Measurements from ENCODE around the gene LRP1.
"Not testable (repeated sequence)": the region's sequence is repeated elsewhere in the genome, so short reads cannot be mapped to it uniquely, and the experiment has no call there.

LRP1 gene

DNA sequence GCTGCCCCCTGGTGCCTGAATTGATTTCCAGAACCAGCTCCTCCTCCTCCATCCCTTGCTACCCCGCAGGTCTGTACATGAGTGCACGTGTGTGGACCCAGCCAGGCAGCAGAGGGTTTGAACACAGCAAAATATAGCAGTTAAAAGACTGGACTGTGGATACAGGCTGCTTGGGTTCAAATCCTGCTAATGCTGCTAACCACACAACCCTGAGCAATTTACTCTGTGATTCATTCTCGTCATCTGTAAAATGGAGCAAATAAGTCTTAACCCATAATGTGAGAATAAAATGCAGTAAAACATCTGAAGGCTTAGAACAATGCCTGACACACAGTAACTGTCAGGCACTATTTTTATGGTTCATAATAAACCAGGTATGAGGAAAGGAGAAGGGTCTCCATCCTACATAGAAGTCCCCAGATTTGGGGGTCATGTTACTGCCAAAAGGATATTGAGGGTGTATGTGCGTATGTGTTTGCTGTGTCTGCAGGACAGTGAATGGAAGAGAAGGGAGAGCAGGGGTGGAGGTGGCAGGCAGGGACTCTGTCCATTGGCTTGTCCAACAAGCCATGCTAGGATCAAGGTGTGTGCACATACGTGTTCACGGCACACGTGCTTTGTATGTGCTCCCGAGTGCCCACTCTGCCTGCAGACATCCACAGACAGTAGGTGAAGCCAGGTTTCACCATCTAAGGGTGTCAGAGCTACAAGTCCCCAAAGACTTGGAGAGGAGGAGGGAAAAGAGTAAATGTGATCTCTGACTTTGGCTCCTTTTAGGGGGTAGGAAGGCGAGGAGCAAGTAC, 15.6 kb upstream of the LRP1 start:
- DNase-seq (ENCODE audit: low spot score) = no peak

DNA sequence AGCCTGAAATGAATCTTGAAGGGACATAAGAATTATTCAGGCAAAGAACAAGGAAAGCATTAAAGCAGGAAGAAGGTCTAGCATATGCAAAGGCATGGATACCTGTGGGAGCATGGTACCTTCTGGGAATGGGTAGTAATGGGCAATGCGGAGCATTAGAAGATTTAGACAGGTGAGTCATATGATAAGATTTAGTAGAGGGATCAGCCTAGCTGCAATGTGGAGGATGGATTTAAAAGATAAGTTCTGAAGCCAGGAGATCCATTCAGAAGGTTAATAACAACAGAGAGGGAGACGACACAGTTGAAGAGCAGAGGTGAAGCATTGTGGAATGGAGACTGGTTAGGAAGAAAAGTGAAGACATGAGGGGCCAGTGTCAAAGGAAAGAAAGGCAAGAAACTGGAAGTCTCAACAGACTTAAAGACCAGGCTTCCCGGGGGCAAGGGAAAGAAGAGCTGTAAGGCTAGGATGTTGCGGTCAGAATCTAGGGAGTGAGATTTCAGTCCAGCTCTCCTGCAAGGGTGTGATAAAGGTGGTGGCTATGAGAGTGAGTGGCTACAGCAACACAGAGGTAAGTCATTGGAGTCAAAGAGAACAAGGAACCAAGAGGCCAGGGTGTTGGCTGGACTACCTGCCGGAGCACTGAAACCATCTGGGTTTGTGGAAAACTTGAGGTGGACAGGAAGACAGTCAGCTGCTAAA, 11.6 kb upstream of the LRP1 start:
- no peak for DNase-seq (ENCODE audit: low spot score)

DNA sequence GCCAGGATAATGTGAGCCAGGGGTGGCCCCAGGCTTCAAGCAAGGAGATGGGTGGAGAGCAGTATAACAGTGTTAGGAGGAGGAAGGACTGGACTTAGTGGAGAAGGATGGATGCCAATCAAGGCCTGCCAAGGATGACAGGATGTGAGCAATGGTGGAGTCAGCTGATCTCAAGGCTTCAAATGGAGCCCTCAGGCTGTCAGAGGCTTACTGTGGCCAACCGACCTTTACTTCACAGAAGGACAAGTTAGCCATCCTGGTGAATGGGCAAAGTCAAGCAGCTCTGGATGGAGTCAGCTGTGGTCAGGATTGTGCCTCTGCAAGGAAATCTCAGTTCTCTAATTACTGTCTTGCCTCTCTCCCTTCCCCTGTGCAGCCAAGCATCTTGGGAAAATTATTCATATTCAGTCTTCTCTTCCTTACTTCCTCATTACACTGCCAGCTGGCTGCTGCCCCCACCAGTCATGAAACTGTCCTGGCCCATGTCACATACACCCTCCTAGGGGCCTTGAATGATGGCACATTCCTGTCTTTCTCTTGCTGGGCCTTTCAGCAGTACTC, 9.5 kb upstream of the LRP1 start:
- no peak for DNase-seq (ENCODE audit: low spot score)

DNA sequence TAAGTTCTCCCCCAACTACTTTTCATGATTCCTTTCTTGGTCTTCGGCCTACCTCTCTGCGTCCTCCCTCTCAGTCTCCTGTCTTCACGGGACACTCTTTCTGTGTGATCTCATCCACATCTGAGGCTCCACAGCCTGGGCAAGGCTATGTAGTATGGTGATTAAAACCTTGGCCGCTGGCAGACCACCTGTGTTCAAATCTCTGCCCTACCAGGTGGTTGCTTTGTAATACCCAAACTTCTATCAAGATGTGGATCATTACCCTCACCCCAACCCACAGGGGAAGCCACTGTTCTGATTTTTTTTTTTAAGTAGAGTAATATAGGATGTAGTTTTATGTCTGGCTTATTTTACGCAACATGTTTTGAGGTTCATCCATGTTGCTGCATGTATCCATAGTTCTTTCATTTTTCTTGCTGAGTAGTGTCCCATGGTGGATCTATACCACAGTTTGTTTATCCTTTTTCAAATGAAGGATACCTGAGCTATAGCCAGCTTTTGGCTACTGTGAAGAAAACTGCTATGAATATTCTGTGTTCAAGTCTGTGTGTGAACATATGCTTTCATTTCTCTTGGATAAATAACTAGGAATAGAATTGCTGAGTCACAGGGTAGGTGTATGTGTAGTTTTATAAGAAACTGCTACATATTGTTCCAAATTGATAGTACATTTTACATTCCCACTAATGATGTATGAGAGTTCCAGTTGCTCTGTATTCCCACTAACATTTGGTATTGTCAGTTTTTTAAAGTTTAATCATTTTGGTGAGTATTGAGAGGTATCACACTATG, 8.8 kb upstream of the LRP1 start:
- DNase-seq (ENCODE audit: low spot score) = no peak

DNA sequence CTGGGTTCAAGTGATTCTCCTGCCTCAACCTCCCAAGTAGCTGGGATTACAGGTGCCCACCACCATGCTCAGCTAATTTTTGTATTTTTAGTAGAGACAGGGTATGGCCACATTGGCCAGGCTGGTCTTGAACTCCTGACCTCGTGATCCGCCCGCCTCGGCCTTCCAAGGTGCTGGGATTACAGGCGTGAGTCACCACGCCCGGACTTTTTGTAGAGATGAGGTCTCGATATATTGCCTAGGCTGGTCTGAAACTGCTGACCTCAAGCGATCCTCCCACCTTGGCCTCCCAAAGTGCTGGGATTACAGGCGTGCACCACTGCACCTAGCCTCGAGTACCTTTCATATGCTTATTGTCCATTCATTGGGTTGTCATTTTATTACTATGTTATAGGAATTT, 7.6 kb upstream of the LRP1 start:
- DNase-seq (ENCODE audit: low spot score) = not testable (repeated sequence)

DNA sequence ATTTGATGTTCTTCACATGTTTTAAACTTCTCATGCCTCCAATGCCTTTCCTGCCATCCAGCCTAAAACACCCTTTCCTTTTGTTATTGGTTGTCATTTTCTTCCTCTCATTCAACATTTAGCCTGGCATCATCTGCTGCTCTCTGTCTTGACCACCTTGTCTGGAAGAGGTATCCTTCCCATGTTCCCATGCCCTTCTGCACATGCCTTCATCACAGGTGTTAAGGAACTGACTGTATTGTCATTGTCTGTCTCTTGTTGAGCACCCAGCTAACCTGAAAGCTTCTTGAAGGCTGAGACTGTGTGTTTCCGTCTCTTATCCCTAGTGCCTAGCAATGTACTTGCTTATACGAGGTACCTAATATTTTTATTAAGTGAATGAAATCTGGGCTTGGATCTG, 4.5 kb upstream of the LRP1 start:
- no peak for DNase-seq (ENCODE audit: low spot score)

DNA sequence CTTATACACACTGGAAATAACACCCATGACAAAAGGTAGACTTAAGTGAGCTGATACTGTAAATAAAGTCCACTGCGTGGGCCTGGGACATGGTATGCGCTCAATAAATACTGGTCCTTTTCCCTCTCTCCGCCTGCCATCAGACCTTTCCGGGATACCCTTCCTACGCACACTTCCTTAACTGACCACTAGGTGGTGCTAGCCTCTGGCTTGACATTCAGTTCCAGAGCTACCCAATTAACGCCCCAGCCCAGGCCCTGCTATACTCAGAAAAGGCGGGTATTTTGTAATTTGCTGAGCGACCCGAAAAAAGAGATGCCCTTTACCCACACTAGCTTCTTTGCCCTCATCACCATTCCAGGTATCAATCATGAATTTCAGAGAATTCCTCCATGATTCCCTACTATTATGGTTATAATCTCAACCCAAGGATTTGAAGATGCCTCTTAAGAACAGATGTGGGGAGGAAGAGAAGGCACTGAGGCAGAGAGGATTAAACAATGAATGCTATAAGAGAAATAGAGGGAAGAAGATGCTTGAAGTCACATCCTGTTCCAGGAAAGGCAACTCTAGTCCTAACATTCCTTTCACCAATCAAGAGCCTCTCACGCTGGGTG, 3.9 kb upstream of the LRP1 start:
- DNase-seq (ENCODE audit: low spot score) = peak; percentile 64

DNA sequence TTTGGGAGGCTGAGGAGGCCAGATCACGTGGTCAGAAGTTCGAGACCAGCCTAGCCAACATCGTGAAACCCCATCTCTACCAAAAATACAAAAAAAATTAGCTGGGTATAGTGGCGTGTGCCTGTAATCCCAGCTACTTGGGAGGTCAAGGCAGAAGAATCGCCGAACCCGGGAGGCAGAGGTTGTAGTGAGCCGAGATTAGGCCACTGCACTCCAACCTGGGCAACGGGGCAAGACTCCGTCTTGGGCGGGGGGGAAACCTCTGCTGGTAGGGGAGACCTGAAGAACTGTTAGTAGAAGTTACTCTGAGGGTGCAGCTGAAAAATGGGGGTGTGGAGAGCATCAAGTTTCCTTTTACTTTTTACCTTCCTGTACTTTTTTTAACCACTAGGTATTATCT, 2.2 kb upstream of the LRP1 start:
- DNase-seq (ENCODE audit: low spot score) = no peak

DNA sequence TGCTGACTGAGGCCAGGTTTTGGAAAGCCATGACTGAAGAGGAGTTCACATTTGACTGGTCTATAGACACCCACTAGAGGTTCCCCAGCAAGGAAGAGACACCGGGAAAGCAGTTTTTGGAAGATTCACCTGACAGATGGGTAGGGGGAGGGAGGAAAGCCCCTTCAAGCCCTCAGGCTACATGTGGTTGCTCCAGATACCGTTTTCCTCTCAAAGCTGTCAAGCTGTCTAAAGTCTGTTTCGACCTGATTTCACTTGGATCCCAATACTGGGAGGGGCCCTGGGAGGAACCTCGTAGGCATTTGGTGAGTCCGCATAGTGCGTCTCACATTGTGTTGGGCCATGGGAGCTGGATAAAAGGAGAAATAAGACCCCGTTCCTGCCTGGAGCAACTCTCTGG, 1.7 kb upstream of the LRP1 start:
- DNase-seq (ENCODE audit: low spot score) = no peak

DNA sequence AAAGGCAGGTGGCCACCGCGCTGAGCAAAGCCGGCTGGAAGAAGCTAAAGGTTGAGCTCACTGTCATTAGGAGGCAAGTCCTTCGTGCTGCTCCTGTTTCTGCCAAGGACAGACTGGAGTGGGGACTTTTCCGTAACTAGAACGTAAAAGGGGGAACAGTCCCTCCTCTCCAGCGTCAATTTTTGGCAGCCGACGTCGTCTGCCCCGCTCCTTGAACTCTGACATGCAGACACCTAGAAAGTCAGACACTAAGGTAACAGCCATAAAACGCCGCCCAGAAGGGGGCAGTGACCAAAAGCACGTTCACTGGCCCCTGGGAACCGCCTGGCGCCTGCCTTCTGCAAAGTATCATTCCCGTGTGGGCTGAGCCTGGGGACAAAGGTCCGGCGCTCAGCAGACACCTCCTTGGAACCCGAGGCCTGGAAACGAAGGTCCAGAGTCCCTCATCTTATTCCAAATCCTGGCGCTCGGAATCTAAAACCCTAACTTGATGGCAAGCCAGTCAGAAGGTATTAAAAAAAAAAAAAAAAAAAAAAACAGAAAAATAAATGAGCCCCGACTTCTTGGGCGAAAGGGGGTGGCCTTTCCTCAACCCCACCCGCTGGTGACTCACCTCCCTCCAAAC, 1.1 kb upstream of the LRP1 start:
- no peak for DNase-seq (ENCODE audit: low spot score)

DNA sequence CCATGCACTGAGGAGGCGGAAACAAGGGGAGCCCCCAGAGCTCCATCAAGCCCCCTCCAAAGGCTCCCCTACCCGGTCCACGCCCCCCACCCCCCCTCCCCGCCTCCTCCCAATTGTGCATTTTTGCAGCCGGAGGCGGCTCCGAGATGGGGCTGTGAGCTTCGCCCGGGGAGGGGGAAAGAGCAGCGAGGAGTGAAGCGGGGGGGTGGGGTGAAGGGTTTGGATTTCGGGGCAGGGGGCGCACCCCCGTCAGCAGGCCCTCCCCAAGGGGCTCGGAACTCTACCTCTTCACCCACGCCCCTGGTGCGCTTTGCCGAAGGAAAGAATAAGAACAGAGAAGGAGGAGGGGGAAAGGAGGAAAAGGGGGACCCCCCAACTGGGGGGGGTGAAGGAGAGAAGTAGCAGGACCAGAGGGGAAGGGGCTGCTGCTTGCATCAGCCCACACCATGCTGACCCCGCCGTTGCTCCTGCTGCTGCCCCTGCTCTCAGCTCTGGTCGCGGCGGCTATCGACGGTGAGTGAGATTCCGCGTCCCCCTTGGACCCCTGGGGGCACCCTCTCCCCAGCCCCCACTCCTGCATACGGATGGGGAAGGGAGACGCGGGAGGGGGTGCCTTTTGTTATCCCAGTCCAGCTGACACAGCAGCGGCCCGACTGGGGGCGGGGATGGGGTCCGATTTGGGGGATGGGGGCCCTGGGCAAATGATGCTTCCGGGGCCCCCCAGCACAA, 400 bp downstream of the LRP1 start:
- DNase-seq (ENCODE audit: low spot score) = no peak

DNA sequence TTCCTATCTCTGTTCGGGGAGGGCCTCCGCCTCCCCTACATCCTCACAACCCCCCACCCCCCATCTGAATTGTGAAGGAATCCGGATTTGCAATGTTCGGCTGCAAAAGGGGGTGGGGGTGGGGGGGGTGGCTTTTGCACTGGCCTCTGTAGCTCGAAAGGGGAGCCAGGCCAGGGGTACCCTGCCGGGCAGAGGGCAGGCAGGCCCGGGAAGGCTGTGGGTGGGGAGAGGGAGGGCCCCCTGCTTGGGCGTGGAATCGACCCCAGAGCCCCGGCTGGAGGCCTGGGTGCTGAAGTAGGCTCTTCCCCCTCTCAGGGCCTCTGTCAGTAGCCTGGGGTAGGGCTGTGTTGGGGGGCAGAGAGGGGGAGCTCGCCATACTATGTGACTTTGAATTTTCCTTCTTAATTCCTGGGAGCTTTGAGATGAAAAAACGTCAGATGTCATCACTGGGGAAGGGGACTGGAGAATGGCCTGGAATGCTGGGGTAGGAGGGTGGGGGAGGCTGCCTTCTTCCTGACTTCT, 1.1 kb downstream of the LRP1 start:
- DNase-seq (ENCODE audit: low spot score) = no peak

DNA sequence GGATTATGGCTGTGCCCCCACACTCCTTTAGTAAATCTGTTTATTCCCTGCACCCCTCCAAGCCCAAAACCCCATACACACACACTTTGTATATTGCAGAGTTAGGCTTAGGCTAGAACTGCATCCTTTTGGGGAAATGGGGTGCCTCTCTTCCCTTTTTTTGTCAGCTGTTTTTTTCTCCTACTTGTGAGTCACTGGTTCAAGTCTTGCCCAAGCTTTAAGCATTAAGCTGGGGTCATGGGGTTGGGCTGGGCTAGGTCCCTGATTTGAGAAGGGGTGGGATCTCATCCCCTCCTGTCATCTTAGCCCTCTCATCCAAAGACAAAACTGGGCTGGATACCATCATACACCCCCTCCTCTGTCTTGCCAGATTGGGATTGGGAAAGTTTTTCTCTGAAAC, 1.6 kb downstream of the LRP1 start:
- no peak for DNase-seq (ENCODE audit: low spot score)

DNA sequence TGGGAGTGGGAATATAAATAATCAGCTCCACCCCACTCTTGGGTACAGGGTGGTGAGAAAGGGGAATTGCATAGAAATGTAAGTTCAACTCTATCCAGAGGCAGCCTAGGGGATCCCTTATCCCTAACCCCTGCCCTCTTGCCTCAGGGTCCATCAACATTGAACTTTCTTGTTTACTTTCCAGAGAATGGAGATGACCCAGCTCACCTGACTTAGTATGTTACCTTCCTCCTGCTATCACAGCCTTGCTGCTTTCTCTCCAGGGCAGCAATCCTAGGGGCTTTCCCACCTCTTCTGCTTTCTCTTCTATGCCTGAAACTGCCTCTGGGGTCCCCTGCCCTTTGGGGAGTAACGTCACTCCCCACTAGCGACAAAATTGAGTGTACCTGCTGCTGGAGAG, 2.7 kb downstream of the LRP1 start:
- DNase-seq (ENCODE audit: low spot score) = no peak

DNA sequence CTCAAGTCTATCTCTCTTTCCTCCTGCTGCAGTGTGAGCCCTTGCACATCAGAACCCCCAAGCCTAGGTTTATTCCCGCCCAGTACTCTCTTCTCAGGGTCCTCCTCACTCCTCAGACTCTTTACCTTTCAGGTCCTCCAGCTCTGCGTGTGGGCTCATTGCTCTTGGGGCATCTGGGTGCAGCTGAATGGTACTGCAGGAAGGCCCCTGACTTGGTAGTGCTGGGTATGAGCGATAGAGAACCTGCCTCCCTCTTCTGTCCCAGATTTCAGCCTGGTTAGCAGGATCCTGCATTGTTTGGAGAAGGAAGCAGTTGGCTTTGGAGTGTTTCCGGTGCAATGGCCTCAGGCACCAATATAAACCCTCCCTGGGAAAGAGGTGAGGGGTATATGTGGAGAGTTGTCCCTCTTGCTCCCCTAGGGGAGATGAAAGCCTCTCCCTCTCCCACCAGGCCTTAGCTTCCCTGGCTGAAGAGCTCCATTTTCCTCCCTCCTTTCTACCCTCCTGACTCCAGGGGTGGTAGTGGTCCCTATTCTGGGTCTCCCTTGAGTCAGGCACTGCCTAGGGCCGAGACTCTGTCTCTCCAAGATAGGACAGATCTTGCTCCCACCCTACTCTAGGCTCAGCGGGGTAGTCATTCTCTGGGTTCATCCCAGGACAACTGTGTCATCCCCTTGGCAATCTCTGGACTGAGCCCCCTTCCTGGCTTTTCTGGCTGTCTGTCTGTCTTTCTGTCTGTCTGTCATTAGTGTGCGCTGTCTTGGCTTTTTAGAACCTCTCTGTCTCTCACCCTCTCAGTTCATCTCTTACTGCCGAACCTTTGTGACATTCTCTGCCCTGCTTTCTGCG, 3.8 kb downstream of the LRP1 start:
- DNase-seq (ENCODE audit: low spot score) = no peak

DNA sequence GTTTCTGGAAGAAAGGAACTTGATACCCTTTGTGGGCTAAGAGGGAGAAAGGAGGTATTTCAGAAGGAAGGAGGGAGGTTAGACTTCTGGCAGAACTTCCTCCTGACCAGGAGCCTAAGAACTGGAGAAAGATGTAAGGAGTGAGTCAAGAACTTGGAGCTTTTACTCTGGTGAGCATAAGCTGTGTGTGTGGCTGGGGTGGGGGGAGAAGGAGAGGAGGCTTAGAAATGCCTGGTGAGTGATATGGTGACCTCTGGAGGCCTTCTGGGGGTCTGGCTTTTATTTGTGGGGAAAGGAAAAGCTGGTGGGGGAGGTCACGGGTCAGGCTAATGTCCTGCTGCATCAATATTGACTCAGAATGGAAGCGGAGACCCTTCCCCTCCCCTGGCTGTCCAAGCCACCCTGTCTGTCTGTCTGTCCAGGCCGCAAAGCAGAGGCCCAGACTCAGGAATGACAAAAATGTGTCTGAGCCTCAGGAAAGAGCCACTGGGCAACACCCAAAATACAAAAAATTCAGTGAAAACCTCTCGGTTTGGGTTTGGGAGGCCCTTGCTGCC, 4.8 kb downstream of the LRP1 start:
- DNase-seq (ENCODE audit: low spot score) = no peak

DNA sequence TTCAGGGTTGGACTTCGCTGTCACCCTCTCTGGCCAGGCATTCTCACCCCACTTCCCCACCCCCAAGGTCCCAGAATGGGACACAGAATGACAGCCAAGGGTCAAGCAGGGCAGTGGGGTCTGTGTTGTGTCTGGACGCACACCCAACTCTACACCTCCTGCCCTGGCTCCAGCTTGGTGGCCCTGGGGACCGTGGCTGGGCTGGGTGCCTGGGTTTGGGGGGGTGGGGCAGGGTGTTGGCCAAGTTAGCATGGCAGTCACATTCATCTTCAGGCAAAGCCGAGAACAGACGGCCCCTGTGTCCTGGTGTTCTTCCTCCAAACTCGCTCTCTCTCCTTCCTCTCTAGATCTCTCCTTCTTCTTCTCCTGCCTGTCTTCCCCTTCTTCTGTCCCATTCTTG, 5.6 kb downstream of the LRP1 start:
- DNase-seq (ENCODE audit: low spot score) = no peak

DNA sequence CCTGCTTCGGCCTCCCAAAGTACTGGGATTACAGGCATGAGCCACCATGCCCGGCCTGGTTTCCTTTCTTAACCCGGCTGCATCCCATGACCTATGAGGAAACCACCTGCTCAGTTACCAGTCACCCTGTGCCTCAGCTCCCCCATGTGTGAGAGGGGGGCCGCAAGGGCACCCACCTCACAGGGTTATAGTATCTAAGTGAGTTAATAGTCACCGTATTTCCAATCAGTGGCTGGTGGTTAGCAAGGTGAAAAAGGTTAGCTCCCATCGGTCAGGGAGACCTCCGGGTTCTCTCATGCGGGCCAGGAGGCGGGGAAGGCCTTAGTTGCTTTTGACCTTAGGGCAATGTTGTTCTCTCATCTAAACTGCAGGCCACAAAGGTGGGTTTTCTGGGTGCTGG, 6.7 kb downstream of the LRP1 start:
- DNase-seq (ENCODE audit: low spot score) = no peak

DNA sequence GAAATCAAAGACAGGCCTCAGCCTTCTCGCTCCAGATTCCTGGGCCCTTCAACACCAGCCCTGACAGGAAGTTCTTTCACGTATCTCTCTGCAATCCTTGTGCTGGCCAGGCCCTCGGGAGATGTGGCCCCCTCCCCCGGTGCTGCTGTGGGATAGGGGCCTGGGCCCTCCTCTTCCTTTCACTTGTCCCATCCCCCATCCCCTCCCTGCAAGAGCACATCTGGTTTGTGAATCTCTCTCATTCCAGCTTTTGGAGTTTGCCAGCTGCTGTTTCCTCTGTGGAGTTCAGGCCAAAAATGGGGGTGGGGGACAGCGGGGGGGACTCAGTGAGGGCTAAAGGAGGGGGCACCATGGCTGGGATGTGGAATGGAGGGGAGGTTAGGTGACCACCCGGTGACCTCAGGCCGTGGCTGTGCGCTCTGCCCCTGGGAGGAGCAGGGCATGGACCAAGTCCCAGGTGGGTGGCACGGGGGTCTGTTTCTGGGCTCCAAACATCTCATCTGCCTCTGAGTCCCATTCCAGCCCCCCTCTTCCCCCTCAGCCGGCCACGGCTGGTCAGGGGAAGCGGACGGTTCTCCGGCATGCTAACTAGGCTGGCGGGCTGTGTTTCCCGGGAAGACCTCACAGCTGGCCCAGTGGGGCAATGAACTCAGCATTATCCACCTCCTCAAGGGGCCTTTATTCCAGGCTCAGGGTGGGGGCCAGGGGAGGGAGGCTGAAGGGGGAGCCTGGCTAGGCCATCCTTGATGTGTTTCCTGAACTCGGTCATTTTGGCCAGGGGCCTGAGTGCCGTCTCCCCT, 7.4 kb downstream of the LRP1 start:
- DNase-seq (ENCODE audit: low spot score) = peak; percentile 89

Measured in globus pallidus (tissue), 1 donor.